Amniotic stem cell (primary cell): ENCODE results near the gene GFPT2.

ENCODE experiments used
- DNase-seq: peaks from one replicate; lab custom pipeline; 2025; lab: John Stamatoyannopoulos, UW

GFPT2 gene

DNA sequence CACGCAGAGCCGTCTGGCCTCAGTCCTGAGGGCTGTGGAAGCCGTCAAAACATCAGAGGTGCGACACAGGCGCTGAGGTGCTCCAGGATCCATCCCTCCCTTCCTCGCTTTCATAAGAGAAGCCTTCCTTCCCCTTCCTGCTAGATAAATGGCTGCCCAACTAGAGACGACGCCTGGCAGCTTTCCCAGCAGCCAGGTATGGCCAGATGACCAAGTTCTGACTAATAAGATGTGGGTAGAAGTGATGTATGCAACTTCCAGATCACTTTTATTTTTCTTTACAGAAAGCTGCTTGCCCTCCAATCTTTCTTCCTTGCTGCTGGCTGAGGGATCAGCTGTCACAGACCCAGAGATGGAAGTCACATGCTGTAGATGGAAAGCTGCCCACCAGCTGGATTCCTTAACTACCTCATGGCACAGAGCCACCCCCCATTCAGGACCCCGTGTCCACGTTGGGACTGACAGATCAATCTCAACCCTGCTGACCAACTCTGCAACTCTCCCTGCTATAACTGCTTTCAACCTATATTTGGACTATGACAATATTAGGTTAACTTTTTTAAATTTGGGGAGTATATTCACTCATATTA, 70.0 kb downstream of the GFPT2 start:
- DNase-seq, result no peak

DNA sequence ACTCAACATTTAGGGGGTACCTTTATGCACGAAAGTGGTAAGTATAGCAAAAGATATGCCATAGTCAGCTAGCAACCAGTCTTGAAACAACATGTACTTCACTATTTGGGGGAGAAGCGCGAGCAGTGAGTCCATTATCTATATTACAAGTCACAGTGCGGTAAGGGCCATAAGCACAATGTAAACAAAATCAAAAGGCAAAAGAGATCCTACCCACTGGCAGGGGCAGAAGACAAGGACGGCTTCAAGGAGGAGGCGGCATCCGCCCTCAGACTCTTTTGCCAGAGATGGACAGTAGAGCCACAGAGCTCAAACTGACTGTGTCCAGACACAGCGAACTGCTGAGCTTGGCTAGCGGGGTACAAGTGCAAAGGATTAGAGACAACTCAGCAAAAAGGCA, 70.9 kb downstream of the GFPT2 start:
- no peak for DNase-seq

DNA sequence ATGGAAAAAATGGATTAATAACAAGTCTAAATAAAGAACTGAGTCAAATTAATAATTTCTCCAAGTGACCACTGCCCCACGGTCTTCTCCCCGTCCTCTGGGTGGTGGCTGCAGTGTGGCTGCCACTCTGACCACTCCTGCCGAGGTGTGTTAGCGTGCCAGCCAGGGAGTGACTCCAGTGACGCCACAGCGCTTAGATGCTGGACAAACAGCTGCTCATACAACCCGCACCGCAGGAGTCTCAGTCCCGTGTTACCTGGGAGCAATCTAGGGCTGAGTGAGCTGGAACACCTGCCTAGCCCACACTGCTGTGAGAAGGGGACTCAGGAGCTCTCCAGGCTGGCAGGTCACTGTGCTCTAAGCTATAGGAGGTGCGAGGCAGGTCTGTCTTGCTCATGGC, 71.4 kb downstream of the GFPT2 start:
- no peak for DNase-seq

DNA sequence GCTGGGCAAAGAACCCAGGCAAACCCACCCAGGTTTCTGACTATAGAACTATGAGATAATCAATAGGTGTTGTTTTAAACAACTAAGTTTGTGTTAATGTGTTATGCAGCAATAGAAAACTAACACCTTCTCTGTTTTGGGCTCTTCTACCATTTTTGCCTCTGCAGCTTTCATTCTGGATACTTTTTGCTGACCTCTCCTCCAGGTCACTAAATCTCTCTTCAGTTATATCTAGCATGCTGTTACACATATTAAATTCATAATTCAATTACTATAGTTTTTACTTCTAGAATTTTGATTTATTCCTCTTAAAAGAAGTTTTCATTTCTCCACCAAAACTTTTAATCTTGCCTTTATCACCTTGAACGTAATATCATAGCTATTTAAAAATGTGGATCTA, 78.4 kb downstream of the GFPT2 start:
- no peak for DNase-seq

DNA sequence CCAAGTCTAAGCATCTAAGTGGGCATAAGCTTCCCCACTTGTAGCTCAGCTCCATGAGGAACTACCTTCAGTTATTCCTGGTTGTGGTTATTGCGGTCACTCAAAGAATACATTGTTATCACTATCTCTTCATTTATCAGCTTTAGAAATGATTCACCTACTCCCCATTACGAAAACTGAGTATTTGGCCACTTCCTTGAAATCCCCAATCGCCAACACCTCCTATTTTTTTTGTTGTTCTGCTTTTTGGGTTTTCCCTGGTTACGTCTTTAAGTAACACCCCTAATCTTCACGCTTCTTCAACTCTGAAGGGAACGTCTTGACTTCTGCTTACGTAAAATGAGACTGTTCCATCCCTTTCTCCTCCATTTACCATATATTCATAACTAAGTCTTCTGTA, 81.9 kb downstream of the GFPT2 start:
- DNase-seq, result no peak

DNA sequence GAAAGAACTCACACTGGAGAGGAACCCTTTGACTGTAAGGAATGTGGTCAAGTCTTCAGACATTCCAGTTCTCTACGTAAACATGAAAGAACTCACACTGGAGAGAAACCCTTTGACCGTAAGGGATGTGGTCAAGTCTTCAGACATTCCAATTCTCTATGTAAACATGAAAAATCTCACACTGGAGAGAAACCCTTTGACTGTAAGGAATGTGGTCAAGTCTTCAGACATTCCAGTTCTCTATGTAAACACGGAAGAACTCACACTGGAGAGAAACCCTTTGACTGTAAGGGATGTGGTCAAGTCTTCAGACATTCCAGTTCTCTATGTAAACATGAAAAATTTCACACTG, 93.9 kb downstream of the GFPT2 start:
- DNase-seq, result no peak

DNA sequence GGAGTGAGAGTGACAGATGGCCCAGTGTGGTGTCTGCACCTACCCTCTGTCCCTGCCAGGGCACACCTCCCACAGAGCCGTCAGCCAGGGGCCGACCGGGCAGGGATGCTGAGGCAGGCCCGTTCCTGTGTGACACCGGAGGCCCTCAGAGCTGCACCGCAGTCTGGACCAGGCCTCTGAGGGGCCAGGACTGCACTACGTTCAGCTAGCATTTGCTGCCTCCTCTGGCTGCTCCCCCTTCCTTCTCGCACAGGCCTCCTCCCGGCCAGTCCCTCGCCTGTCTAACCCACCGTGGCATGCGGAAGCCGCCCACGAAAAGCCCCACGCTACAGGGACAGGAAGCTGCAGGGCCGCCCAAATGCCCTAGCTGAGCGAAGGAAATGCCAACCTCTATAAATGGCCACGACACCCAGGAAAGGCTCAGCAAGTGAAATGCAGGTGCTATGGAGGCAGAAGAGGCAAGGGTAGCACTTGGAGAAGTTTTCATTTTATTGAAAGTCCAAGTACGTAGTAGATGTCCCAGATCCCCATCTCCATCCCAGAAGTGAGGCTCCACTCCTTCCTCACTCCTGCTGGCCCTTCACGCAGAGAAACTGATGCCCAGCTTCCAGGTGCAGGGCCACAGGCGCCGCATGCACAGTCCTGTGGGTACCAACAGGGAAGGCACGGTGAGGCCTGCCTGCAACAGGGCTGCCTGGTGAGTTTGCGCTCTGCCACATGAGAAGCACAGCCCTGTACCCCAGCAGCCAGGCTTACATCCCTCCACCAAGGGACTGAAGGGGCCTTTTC, 99.9 kb downstream of the GFPT2 start:
- DNase-seq, result no peak

DNA sequence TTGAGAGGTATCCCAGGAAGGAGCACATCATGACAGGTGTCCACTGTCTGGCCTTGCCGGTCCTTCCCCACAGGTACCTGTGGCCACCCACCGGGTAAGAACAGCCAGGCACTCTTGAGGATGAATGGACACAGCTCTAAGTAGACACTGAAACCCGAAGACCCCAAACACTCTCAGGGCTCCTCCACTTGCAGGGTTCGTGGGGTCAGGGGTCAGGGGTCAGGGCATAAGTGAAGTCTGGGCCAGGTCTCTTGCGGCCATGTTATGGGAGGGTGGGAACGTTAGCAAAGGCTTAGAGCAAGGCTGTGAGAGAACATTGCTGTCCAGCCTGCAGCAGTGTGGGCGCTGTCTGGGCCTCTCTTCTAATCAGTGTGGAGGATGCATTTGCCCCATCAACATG, 101.2 kb downstream of the GFPT2 start:
- no peak for DNase-seq

DNA sequence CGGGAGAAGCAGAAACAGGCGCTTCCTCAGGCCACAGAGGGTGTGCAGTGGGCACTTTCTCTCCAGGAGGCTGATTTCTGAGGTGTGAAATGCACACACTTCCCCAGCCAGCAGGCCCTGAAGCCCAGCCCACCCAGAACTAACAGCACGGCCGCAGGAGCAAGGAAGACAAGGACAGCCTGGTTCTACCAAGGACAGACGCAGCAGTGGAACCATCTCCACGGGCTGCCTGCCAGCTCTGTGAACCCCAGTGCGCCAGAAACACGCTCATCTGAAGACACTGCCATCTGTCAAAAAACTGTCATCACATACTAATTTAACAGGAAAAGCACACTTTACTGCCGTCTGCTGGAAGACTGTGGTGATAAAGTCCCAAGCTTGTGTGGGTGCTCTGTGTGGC, 102.0 kb downstream of the GFPT2 start:
- DNase-seq, result no peak
